ENCODE data around the gene RTN1.
A peak's percentile ranks its signal among the peaks of the same experiment; 100 is the strongest.

Gene RTN1, protein sequence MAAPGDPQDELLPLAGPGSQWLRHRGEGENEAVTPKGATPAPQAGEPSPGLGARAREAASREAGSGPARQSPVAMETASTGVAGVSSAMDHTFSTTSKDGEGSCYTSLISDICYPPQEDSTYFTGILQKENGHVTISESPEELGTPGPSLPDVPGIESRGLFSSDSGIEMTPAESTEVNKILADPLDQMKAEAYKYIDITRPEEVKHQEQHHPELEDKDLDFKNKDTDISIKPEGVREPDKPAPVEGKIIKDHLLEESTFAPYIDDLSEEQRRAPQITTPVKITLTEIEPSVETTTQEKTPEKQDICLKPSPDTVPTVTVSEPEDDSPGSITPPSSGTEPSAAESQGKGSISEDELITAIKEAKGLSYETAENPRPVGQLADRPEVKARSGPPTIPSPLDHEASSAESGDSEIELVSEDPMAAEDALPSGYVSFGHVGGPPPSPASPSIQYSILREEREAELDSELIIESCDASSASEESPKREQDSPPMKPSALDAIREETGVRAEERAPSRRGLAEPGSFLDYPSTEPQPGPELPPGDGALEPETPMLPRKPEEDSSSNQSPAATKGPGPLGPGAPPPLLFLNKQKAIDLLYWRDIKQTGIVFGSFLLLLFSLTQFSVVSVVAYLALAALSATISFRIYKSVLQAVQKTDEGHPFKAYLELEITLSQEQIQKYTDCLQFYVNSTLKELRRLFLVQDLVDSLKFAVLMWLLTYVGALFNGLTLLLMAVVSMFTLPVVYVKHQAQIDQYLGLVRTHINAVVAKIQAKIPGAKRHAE

DNA sequence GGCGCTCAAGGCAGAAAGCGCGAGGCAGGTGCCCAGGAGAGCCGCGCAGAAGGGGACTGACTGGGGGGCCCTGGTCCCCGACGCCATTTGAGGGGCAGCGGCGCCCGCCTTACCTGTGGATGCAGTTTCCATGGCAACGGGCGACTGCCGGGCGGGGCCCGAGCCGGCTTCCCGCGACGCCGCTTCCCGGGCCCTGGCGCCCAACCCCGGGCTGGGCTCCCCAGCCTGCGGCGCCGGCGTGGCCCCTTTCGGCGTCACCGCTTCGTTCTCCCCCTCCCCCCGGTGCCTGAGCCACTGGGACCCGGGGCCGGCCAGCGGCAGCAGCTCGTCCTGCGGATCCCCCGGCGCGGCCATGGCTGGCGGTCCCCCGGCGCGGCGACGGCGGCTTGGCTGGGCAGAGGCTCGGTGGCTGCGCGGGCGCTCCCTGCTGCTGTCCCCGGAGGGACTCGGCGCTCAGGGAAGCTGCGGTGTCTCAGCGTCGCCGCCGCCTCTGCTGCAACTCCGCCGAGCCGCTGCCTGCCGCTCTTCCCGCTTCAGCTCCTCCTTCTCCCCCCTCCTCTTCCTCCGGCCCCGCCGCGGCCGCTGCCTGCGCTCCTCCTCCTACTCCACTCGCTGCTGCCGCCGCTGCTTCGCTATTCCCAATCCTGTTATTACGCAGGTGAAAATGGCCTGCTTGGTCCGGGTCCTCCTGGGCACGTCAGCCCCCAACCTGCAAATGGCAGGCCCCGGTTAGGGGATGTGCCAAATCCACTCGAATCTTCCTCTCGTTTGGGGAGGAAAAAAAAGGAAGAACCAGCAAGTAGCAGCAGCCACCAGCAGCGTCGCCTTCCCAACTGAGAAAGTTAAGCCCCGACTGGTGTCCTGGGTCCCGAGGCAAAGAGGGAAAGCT is at the start of gene RTN1:
Gene RTN1 (minus strand): TSS at position 500 of the 889 bp plus-strand sequence. CDS start 146 bp downstream, at position 354.
- DNase-seq, result peak; percentile 72

DNA sequence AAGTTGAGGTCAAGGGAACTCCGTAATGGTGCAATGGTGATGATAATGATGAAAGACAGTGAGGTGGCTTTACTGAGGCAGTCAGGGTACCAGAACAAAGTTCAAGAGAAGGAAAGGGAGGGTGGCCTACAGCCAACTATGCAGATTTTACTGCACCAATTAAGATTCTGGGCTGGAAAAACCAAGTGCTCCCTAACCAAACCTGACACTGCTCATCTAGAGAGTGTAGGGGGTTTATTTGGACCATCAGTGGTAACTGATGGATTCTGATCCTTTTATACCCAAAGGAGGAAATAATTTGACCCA is 49.8 kb upstream of the RTN1 start:
- DNase-seq, result no peak

DNA sequence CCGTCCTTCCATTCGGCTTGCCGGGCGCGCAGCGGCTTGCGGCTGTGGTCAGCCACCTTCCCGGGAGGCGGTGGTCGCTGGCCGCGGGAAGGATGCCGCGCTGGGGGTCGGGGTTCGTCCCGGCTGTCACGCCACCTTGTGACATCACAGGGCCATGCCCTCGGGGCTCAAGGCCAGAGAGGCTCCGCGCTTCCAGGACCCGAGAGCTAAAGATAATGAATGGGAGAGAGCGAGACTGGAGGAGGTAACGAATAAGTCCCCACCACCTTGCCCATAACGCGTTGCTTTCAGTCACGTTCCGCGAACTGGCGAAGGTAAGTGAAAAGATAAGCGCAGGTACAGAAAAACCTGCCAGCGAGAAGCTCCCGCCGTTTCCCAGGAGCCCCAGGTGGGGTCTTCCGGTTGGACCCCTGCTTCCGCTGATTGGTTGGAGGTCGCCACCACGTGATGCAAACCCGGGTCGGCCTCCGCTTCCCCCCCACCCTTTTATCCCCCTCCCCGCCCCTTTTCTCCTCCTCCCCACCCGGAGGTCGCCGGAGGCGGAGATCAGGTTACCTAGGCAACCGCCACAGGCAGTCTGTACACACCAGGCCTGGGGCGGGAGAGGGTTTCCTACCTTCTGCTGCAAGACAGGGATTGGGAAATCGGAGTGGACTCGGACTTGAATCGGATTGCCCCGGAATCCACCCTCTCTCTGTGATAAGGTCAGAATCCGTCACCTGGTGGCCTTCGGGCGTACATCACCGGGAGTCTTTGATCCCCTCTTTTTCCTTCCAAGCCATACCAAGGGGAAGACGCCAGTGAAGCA is 49.2 kb upstream of the RTN1 start, which contains the start of gene LRRC9:
Gene LRRC9 (plus strand): TSS at position 575 of the 808 bp plus-strand sequence.
- no peak for DNase-seq

DNA sequence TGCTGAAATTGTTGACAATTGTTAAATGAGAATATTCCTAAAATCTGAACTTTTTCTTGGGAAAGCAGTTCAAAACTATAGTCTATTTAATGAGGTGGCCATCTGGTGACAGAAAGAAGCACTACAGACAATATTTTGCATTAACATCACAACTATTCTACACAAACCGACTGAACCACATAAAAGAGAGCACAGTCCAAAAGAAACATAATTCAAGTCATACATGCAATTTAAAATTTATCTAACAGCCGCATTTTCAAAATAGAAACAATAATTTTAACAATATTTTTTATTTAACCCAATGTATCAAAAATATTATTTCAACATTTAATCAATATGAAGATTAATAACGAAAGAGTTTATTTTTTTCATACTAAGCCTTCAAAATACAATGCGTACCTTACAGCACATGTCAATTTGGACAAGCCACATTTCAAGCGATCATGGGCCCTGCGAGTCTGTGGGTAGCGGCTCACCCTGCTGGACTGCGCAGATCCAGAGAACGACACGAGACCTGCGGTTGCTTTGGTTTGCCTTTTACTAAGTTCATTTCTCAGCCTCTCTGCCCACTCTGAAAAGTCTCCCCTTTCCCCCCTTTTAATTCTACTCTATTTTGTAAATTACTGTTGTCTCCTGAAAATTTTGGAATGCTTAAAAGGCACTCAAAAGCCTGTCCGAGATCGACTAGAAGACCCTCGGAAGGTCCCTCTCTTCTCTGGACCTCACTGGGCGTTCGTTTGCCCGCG is 48.4 kb upstream of the RTN1 start:
- DNase-seq, result no peak

DNA sequence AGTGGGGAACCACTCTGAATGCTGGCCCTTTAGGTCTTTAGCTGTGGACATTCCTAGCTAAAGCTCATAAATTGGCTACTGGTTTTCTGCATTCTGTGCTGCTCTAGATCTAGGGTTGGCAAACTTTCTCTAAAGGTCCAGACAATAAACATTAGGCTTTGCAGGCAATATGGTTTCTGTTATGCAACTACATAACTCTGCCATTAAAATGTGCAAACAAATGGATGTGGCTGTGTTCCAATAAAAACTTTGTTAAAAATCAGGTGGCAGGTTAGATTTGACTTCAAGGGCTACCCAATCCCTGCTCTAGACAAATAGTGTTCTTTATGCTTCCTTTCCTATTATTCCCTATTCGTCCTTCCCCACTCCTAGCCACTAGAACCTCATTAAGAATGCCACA is 42.6 kb upstream of the RTN1 start:
- DNase-seq, result no peak

DNA sequence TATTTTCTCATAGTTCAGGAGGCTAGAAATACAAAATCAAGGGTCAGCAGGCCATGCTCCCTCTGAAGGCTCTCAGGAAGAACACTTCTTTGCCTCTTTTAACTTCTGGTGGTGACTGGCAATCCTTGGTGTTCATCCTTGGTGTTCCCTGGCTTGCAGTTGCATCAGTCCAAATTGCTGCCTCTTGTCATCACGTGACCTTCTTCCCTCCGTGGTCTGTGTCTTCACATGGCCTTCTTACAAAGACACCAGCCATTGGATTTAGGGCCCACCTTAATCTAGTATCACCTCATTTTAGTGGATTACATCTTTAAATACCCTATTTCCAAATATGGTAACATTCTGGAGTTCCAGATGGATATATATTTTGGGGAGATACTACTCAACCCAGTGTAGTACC is 41.9 kb upstream of the RTN1 start:
- DNase-seq, result no peak

DNA sequence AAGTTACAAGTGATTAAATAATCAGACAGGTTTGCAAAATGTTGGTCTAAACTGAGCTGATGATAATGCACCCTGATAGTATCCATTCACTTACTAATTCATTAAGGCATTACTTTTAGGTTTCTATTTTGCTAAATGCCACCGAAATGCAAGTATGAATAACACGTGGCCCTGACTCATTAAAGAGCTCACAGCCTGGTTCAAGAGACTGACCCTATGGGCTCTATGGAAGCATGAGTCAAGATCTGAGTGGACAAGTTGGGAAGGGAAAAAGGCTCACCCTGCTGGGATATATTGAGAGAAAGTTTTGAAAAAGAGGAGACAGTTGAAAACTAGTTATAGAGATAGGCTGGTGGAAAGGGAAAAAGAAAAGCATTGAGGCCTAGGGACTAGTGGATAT is 34.6 kb upstream of the RTN1 start:
- no peak for DNase-seq

DNA sequence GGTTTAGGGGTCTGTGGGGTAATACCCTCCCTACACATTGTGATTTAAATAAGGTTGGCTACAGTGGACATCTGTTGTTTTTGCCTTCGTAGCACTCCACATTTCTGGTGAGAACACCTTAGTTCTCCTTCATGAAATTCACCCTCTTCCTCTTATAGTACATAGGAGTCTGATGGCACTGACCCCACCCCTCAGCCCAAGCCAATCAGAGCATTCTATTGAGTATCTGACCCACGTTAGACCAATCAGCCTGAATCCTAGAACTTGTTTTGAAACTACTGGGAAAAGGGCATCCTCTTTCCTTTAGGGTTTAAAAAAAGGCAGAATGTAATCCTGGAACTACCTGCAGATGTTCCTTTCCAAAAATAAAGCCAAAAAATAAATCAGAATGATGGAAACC is 33.6 kb upstream of the RTN1 start:
- DNase-seq, result no peak

DNA sequence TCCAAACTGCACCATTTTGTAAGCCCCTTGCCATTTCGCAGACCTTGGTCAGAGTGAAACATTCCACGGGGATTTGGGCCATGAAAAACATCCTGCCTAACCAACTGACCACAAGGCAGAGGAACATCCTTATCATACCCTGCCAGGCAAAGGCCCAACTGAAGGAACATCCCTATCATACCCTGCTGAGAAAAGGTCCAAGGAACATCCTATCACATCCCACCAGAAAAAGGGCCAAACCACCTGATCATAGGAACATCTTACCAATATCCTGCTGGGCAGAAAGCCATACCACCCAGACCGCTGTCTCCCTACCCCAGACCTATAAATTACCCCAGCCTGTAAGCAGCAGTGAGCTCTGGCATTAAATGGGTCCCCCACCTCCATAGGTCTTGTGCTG is 30.0 kb upstream of the RTN1 start:
- no peak for DNase-seq

DNA sequence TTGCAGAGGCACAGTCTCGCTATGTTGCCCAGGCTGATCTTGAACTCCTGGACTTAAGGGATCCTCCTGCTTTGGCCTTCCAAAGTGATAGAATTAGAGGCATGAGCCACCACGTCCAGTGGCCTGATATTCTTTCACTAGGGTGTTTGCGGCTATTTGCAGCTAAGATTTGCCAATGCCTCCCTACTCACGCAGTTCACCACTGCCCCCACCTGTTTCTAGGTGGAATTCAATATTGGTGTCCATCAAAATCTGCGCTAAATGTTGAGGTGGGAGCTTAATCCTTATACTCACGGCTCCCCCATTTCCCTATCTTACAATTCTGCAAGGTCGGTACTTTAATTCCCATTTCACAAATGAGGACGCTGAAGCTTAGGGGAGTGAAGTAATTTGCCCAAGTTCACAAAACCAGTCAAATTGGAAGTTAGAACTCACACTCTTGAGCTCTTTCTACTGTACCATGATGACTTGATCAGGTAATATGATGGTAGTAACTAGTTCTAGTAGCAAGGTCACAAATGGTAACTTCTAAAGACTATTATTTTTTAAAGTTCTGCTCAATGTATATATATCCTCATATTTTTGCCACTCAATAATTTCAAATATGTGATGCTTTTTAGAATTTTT is 27.3 kb upstream of the RTN1 start:
- DNase-seq, result peak; percentile 29

DNA sequence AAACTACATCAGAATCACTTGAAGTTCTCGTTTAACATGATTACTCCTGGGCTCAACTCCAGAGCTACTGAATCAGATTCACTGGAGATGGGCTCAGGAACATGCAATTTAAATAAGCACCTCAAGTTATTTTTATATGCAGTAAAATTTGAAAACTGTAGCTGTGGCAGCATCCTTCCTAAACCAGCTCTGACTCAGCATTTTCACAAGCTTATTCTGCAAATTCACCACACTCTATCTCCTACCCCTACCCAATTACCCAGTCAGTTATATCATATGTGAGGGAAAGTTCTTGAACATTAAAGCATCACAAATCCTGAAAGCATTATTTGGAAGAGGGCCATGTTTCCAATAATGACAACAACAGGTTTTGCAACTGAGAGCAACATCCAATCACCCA is 25.1 kb upstream of the RTN1 start:
- DNase-seq, result no peak

DNA sequence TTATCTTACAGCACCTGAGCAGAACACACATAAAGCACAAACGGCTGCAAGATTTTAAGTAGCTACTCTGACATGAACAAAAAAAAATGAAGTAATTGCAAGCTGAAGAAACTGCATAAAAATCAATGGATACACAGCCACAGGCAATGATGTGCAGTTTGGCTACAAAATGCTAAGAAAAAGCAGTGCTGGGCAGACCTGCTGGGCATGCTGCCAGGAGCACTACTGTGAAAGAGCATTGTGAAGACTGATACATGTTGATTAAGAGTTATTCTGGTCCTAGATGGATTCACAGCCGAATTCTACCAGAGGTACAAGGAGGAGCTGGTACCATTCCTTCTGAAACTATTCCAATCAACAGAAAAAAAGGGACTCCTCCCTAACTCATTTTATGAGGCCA is 20.1 kb upstream of the RTN1 start:
- DNase-seq, result no peak

DNA sequence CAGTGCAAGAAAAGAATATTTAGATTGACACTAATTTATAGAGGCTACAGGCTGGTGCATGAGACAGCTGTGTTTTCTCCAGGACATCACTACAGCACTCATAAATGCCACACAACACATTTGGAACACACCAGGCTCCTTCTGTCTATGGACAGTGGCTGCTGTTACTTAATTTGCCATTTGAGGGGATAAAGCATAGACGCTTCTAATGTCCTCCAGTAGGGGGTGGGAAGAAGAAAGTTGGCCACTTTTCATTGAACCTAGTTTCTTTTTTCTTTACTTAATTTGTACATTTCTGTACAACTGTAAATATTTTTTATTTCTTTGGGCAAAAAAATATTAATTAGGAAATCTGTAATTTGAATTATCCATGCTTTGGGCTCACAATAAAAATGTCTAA is 12.4 kb upstream of the RTN1 start:
- no peak for DNase-seq

DNA sequence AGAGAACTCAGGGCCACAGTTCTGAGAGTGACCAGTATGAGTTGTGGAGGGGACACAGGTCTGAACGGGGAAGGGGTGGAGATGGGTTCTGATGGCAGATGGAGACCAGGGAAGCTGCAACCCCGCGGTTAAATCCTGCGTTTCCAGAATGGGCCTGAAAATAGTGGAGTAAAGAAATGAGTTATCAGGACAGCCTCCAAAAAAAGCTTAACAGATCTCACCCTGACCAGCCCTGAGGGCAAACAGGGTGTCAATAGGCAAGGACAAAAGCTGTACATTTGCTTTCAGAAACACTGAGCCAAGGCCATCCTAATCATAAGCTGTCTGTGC is 555 bp upstream of the RTN1 start:
- no peak for DNase-seq

DNA sequence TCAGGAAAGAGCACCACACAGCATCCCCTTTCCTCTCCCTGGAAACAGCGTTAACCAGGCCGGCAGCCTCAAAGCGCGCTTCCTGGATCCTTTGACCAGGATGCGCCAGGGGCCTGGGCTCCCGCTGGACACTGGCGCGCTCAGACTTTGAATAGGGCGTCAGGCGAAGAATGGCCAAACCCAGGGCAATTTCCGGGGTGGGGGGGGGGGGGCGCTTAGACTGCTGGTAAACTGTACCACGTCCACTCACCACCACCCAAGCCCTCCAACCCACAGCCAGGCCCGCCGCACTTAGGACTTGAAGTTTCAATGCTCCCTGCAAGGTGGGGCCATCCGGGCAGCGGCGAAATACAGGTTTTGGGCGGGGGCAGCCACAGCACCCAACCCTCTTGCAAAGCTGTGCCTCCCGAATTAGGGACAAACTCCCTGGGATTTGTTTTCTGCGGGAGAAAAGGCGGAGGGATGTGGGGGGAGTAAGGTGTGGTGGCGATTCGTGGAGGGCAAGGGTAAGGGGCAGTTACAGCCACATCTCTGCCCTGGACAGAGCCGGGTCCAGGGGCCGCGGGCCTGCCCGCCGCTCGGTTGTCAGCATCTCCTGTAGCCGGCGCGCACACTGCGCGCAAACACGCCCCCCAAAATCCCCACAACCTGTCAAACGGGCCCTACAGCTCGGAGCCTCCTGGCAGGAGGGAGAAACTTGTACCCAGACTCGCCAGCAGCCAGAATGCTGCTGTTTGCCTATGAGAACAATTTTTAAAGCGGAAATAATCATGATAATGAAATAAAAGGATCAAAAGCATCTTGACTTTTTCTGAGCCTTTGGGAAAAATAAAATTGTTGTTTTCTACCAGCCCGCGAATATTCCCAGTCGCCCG is 958 bp downstream of the RTN1 start:
- no peak for DNase-seq

DNA sequence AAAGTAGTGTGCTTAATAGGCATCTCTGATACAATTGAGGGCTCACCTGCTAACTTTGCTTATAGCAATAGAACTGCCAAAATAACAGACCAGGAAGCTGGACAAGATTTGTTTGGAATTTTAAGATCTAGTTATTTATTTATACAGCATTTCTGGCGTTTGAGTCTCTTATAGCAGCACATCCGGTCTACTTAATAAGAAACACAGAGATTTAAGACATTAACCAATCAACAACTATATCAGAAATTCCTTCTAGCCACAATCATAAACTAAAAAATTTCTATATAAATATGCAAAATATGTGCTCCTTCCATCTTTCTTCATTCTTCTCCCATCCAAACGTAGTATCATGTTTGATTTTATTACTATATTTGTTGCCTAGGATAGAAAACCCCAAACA is 2.6 kb downstream of the RTN1 start:
- no peak for DNase-seq

DNA sequence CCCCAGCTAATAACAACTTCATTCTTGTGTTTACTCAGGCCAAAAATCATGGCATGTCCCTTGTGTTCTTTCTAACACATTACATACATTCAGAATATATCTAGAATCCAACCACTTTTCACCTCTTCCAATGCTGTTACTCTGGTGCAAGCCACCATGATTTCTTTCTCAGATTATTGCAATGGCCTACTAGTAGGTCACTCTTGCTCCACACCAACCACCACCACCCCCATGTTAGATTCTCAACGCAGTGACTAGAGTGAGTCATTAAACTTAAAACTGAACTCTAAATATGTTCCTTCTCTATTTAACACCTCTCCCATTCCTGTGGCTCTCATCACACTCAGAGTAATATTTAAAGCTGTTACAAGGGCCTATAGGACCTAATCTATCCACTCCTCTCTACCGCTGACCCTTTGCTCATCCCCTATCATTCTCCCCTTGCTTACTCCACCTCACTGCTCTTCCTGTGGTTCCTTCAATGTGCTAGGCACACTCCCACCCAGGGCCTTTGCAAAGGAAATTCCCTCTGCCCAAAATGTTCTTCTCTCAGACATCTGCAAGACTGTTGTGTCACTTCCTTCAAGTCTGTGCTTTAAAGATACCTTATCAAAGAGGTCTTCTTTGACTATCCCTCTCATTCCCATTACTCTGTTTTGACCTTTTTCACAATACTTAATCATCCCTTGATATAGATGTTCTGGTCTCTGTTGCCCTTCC is 6.6 kb downstream of the RTN1 start:
- DNase-seq, result no peak

DNA sequence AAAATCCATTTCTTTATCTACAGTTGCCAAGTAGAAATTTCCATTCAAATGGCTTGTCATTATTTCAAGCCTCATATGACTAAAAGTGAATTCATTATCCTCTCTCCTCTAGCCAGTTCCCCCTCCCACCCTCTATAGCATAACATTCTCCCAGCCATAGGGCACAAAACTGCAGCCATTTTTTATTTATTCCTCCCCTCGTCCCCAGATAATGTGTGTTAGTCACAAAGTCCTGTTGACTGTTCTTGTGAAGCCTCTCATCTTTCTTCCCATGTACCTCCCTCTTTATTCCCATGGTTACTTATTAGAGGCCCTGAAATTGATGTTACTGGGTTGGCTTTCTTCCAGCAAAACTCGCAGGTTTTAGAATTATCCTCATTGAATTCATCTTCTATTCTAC is 13.2 kb downstream of the RTN1 start:
- no peak for DNase-seq

DNA sequence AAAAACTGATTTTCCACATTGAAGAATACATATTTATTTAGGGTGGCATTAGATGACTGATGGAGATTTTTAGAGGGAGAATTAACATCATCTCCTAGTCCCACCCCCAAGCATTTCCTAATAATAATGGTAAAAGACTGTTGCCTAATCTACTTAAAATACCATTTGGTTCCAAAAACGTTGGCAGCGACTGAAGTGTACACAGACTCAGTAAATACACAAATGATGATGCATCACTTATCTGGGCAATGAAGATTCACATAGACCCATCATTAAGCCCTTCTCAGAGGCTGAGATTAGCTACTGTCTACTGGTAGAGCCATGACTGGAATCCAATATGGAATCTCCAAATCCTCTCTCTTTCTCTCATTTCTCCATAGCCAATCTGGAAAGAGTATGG is 18.2 kb downstream of the RTN1 start:
- DNase-seq, result no peak

DNA sequence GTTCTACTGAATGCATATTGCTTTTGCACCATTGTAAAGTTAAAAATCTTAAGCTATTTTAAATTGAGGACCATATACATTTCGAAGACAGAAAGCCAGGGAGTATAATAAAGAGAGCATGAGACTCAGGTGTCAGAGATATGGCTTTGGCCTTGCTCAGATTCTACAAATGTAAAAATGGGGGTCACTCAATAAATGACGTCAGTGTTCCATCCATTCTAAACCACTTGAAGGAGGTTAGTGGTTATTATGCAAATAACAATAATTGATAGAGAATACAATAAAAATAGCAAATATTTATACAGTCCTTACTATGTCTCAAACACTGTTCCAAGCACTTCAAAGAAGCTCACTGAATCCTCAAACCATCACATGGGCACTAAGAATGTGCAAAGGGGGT is 20.1 kb downstream of the RTN1 start:
- DNase-seq, result no peak
